ENCODE results near the gene RDH11. TPM values are rescaled to one million over a fixed set of nuclear protein-coding genes. Genes with fewer than 3 reads are reported as not detected.

RDH11 gene
- total RNA-seq, 1 experiment from 2014 or later = 45.1 TPM

DNA sequence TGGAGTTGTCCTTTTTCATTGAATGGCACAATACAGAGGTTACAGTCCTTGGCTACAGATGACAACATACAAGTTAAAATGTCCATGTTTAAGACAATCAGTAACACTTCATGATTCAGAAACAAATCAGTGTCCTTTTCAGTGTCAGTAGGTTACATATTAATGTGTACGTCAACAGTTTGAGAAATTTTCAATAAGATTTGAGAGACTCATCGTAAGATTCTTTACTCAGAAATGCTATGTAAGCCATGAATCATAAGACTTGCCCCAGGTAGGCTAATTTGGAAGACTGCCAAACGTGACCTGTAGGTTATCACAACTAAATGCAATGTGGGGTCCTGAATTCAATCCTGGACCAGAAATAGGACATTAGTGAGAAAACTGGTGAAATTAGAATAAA lies 9.6 kb upstream of the RDH11 start:
- in situ Hi-C loops (cut with HindIII; ENCODE audit: low pct_unique_long_range_greater_than_20kb, low sequenced_read_pairs) = no loop called here
- CTCF ChIA-PET = interaction anchor here (1.2 kb wide), 1 partner anchor 178 kb away, joined by 8 read pairs; no protein-coding TSS in a partner anchor
- BruUV-seq (replicated peaks) = no TSS peak
- ATAC-seq = no peak
- no peaks in the 10 kb centered on the region for H3K36me3 ChIP-seq (ENCODE audit: control insufficient read depth, insufficient read depth, low read length)
- H3K4me1 ChIP-seq (ENCODE audit: control insufficient read depth, insufficient read depth, low read length) = peaks cover 3% of the 10 kb centered on the region; the same call in 1 of the 2 replicates
- H3K27ac ChIP-seq (ENCODE audit: low read length) = no peak overlapping the region
- DNase-seq (ENCODE audit: low read depth, low spot score) = no peak
- H3K9me3 ChIP-seq (ENCODE audit: control insufficient read depth, insufficient read depth, low read depth, low read length) = no peaks in the 10 kb centered on the region; the same call in 1 of the 2 replicates
- no peaks in the 10 kb centered on the region for H3K27me3 ChIP-seq (ENCODE audit: control insufficient read depth, insufficient read depth, low read length)
- TF ChIP-seq SIN3A (IDR thresholded peaks at IDR 0.05; ENCODE audit: borderline replicate concordance, insufficient read depth, low read depth, low read length) = no peak
- TF ChIP-seq POLR2AphosphoS5 (IDR thresholded peaks at IDR 0.05; ENCODE audit: low read depth, low read length) = no peak
- no peak for TF ChIP-seq TCF7L2 (IDR thresholded peaks at IDR 0.05; ENCODE audit: low read depth, low read length)
- TF ChIP-seq, protein P1, sequence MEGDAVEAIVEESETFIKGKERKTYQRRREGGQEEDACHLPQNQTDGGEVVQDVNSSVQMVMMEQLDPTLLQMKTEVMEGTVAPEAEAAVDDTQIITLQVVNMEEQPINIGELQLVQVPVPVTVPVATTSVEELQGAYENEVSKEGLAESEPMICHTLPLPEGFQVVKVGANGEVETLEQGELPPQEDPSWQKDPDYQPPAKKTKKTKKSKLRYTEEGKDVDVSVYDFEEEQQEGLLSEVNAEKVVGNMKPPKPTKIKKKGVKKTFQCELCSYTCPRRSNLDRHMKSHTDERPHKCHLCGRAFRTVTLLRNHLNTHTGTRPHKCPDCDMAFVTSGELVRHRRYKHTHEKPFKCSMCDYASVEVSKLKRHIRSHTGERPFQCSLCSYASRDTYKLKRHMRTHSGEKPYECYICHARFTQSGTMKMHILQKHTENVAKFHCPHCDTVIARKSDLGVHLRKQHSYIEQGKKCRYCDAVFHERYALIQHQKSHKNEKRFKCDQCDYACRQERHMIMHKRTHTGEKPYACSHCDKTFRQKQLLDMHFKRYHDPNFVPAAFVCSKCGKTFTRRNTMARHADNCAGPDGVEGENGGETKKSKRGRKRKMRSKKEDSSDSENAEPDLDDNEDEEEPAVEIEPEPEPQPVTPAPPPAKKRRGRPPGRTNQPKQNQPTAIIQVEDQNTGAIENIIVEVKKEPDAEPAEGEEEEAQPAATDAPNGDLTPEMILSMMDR (IDR thresholded peaks at IDR 0.05) = no peak
- TF ChIP-seq REST (IDR thresholded peaks at IDR 0.05; ENCODE audit: insufficient read depth in 1 of 2, low read depth in 2 of 2, low read length in 1 of 2) = no peak
- intact Hi-C loops (cut with micrococcal nuclease; ENCODE audit: unreplicated experiment) = loop anchor here (10.0 kb wide), 1 partner anchor 90 kb away; the partner anchor contains the start of gene ARG2
- POLR2A ChIA-PET = no interaction called here
- no peak overlapping the region for H3K4me3 ChIP-seq (ENCODE audit: low read depth in 2 of 2, low read length in 2 of 2)

DNA sequence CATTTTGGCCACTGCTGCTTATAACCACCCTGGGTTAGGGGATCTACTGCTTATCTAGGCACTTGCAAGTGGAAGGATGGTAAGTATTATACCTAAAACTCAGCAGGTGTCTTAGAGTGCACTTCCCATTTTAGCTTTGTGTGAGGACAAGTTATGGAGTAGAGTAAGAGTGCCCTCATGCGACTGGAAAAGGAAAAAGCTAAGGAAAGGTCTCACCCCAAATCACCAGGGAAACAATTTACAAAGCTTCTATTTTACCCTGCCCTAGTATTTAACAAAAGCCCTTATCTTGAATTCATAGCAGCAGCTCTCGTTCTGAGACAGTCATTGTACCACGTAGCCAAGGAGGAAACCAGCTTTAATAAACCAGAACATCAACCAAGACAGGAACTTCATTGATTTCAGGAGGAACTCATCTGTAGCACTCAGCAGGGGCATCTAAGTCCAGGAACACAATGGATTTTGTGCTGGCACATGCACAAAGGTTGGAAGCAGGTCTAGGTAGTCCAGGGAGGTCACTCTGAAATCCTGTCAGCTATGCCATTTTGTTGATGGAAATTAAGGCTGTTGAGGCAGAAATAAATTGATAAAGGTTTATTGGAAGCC lies 9.0 kb upstream of the RDH11 start:
- in situ Hi-C loops (cut with HindIII; ENCODE audit: low pct_unique_long_range_greater_than_20kb, low sequenced_read_pairs) = no loop called here
- Histone ChIP-seq H3K27ac (ENCODE audit: low read length) (no peak overlapping the region), H3K9me3 (ENCODE audit: control insufficient read depth, insufficient read depth, low read depth, low read length) (no peaks in the 10 kb centered on the region), H3K4me1 (ENCODE audit: control insufficient read depth, insufficient read depth, low read length) (peaks cover 3% of the 10 kb centered on the region; the same call in 1 of the 2 replicates), H3K27me3 (ENCODE audit: control insufficient read depth, insufficient read depth, low read length) (no peaks in the 10 kb centered on the region), H3K4me3 (ENCODE audit: low read depth in 2 of 2, low read length in 2 of 2) (no peak overlapping the region), H3K36me3 (ENCODE audit: control insufficient read depth, insufficient read depth, low read length) (no peaks in the 10 kb centered on the region)
- ChIA-PET POLR2A (no interaction called here), CTCF (interaction anchor here (0.5 to 1.6 kb wide), 15 partner anchors 11 to 1080 kb away, joined by 3 to 16 read pairs (median 4); partner anchors contain the start of gene ARG2)
- peak; percentile 62 for DNase-seq (ENCODE audit: low read depth, low spot score)
- TF ChIP-seq POLR2AphosphoS5 (IDR thresholded peaks at IDR 0.05; ENCODE audit: low read depth, low read length) = no peak
- TF ChIP-seq, protein P1 (IDR thresholded peaks at IDR 0.05) = peak; percentile 77
- ATAC-seq = peak; percentile 92
- intact Hi-C loops (cut with micrococcal nuclease; ENCODE audit: unreplicated experiment) = loop anchor here (1.0 to 10.0 kb wide), 2 partner anchors 90 to 120 kb away; partner anchors contain the start of gene ARG2
- BruUV-seq (replicated peaks) = no TSS peak
